IMR-90 (cell line): ENCODE data around the gene PCGF3. TPM values are rescaled to one million over a fixed set of nuclear protein-coding genes. Genes with fewer than 3 reads are reported as not detected.

ENCODE experiments used
- ATAC-seq: fragments of 200-7000 bp; cut with Tn5 transposase; 2 replicates; pipeline ENCODE4 v1.9.1; 2020; ENCODE audit warnings: low read depth, mild to moderate bottlenecking, moderate library complexity
- BruUV-seq: library from RNA; stranded (reverse); fragments of 400-500 nt; replicated peaks from 2 replicates; lab custom pipeline; 2021; lab: Mats Ljungman, UMichigan
- CTCF ChIA-PET: fragments of 300-600 bp; formaldehyde crosslinking; extraction: SDS; loops from one replicate; lab custom pipeline; 2021; ENCODE audit warnings: antibody characterized with exemption; lab: Yijun Ruan, JAX
- POLR2A ChIA-PET: fragments of 300-600 bp; sonication (Branson Sonifier 250); formaldehyde crosslinking; loops from one replicate; lab custom pipeline; 2022; ENCODE audit warnings: antibody characterized with exemption; ENCODE audit not compliant: unreplicated experiment; lab: Charles Lee
- DNase-seq: peaks from one replicate; pipeline ENCODE4 v3.0.0; 2013
- H2AFZ ChIP-seq: replicated peaks from 2 replicates; pipeline ENCODE3; 2013; ENCODE audit warnings: low read length, mild to moderate bottlenecking; ENCODE audit not compliant: poor library complexity
- H2AK5ac ChIP-seq: 2 replicates; pipeline ENCODE4 v1.6.1; 2013; ENCODE audit warnings: low read depth, low read length, inconsistent platforms
- H2AK9ac ChIP-seq: replicated peaks from 2 replicates; pipeline ENCODE3; 2013; ENCODE audit warnings: mild to moderate bottlenecking, low read depth, low read length, moderate library complexity; ENCODE audit not compliant: poor library complexity
- H2BK120ac ChIP-seq: 2 replicates; pipeline ENCODE4 v1.6.1; 2013; ENCODE audit warnings: low read depth, low read length, inconsistent platforms
- H2BK15ac ChIP-seq: 3 replicates; pipeline ENCODE4 v1.6.1; 2013; ENCODE audit warnings: low read depth, low read length, inconsistent platforms
- H2BK20ac ChIP-seq: 2 replicates; pipeline ENCODE4 v1.6.1; 2013; ENCODE audit warnings: low read depth, mild to moderate bottlenecking, inconsistent platforms, low read length, moderate library complexity
- H2BK5ac ChIP-seq: 2 replicates; pipeline ENCODE4 v1.6.1; 2013; ENCODE audit warnings: mild to moderate bottlenecking, low read depth, low read length, inconsistent platforms; ENCODE audit not compliant: poor library complexity, severe bottlenecking
- H3K14ac ChIP-seq: replicated peaks from 2 replicates; pipeline ENCODE4 v1.6.1; 2013; ENCODE audit warnings: low read depth, low read length, inconsistent platforms
- H3K18ac ChIP-seq: 2 replicates; pipeline ENCODE4 v1.6.1; 2013; ENCODE audit warnings: low read depth, low read length, control low read depth
- H3K23ac ChIP-seq: 2 replicates; pipeline ENCODE4 v1.6.1; 2013; ENCODE audit warnings: low read depth, low read length, inconsistent platforms
- H3K27ac ChIP-seq: 2 replicates; pipeline ENCODE4 v1.5.1; 2013; ENCODE audit warnings: mild to moderate bottlenecking, control low read depth, low read length; ENCODE audit not compliant: insufficient read depth
- H3K27me3 ChIP-seq: 2 replicates; pipeline ENCODE4 v1.6.1; 2013; ENCODE audit warnings: low read length; ENCODE audit not compliant: control insufficient read depth, insufficient read depth
- H3K36me3 ChIP-seq: 2 replicates; pipeline ENCODE4 v1.6.1; 2013; ENCODE audit warnings: low read length, mixed read lengths; ENCODE audit not compliant: control insufficient read depth, insufficient read depth
- H3K4ac ChIP-seq: 2 replicates; pipeline ENCODE4 v1.6.1; 2013; ENCODE audit warnings: low read depth, low read length, inconsistent platforms
- H3K4me1 ChIP-seq: 2 replicates; pipeline ENCODE4 v1.6.1; 2013; ENCODE audit warnings: low read length, mixed read lengths; ENCODE audit not compliant: control insufficient read depth, insufficient read depth
- H3K4me2 ChIP-seq: 2 replicates; pipeline ENCODE4 v1.6.1; 2013; ENCODE audit warnings: low read depth, mild to moderate bottlenecking, control low read depth, low read length, moderate library complexity
- H3K4me3 ChIP-seq: 2 replicates; pipeline ENCODE4 v1.5.1; 2013; ENCODE audit warnings: low read depth, mild to moderate bottlenecking, control low read depth, low read length, moderate library complexity; ENCODE audit not compliant: insufficient read depth
- H3K56ac ChIP-seq: 2 replicates; pipeline ENCODE4 v1.6.1; 2013; ENCODE audit warnings: low read length, inconsistent platforms; ENCODE audit not compliant: insufficient read depth; ENCODE audit errors: extremely low read depth
- H3K79me1 ChIP-seq, 2 experiments: 2 replicates each; pipeline ENCODE4 v1.6.1; 2013; ENCODE audit warnings: low read length in 2 of 2, inconsistent platforms in 1 of 2, low read depth in 1 of 2
- H3K9ac ChIP-seq: 2 replicates; pipeline ENCODE4 v1.6.1; 2013; ENCODE audit warnings: low read depth, low read length, control low read depth
- H3K9me1 ChIP-seq: 2 replicates; pipeline ENCODE4 v1.6.1; 2013; ENCODE audit warnings: low read length, inconsistent platforms; ENCODE audit not compliant: insufficient read depth
- H3K9me3 ChIP-seq: 2 replicates; pipeline ENCODE4 v1.6.1; 2013; ENCODE audit warnings: low read length; ENCODE audit not compliant: control insufficient read depth, insufficient read depth
- H4K20me1 ChIP-seq: 2 replicates; pipeline ENCODE4 v1.6.1; 2013; ENCODE audit warnings: low read length, inconsistent platforms; ENCODE audit not compliant: insufficient read depth
- H4K5ac ChIP-seq: 2 replicates; pipeline ENCODE4 v1.6.1; 2013; ENCODE audit warnings: mild to moderate bottlenecking, low read depth, low read length, control low read depth
- H4K8ac ChIP-seq, 2 experiments: 2 replicates each; pipeline ENCODE4 v1.6.1; 2013; ENCODE audit warnings: low read depth in 2 of 2, low read length in 2 of 2, control low read depth in 1 of 2, inconsistent platforms in 1 of 2
- H4K91ac ChIP-seq: 2 replicates; pipeline ENCODE4 v1.6.1; 2013; ENCODE audit warnings: low read depth, low read length, inconsistent platforms; ENCODE audit not compliant: insufficient read depth
- CEBPB ChIP-seq: IDR thresholded peaks from 2 replicates; pipeline ENCODE4 v1.6.1; 2012; ENCODE audit warnings: low read depth, low read length, improper control_type of control experiment
- FOS ChIP-seq: fragments of 150-350 bp; IDR thresholded peaks from 2 replicates; pipeline ENCODE4 v1.6.1; 2016; ENCODE audit warnings: low read depth, low read length
- NFE2L2 ChIP-seq: fragments of 150-350 bp; IDR thresholded peaks from 2 replicates; pipeline ENCODE4 v1.6.1; 2016; ENCODE audit warnings: low read depth, mild to moderate bottlenecking, low read length
- RAD21 ChIP-seq: IDR thresholded peaks from 2 replicates; pipeline ENCODE4 v1.6.1; 2012; ENCODE audit warnings: low read length, improper control_type of control experiment
- WGBS, 2 experiments: methylation state at CpG; one replicate each; pipeline versions ENCODE4 v1.1.5 to v1.1.7; 2013; ENCODE audit warnings: missing lambda C conversion rate in 2 of 2; ENCODE audit not compliant: insufficient read length in 1 of 2; ENCODE audit errors: extremely low coverage in 2 of 2; 5-methylcytosine and 5-hydroxymethylcytosine counted together
- dilution Hi-C: fragments of 300-500 bp; cut with HindIII; formaldehyde crosslinking; loops from one replicate; pipeline ENCODE4 v1.14.3; 2018; ENCODE audit warnings: low sequenced_read_pairs; ENCODE audit not compliant: unreplicated experiment
- in situ Hi-C: fragments of 300-500 bp; cut with MboI; formaldehyde crosslinking; loops from 3 replicates; pipeline ENCODE4 v1.14.3; 2019; ENCODE audit warnings: low sequenced_read_pairs, inconsistent platforms, mixed read lengths
- intact Hi-C: fragments of 100-400 bp; cut with micrococcal nuclease; formaldehyde crosslinking; loops from 2 replicates; pipeline ENCODE4 v1.10.0; 2022
- polyA plus RNA-seq, 3 experiments: library from polyadenylated mRNA; depleted of rRNA; stranded (reverse); fragments of >200 nt; gene quantifications; 2 replicates each; pipeline ENCODE4 v1.2.3, GENCODE V29; 2012; ENCODE audit warnings: low replicate concordance in 1 of 3
- total RNA-seq: library from RNA; depleted of rRNA; stranded (reverse); fragments of >200 nt; gene quantifications from 2 replicates; pipeline ENCODE4 v1.2.3, GENCODE V29; 2012
- TF ChIP-seq, protein P1 (sequence below): fragments of 150-350 bp; IDR thresholded peaks from 2 replicates; pipeline ENCODE4 v1.6.1; 2016; ENCODE audit warnings: low read depth, mild to moderate bottlenecking, low read length, moderate library complexity, borderline replicate concordance

Gene PCGF3
- total and polyA plus RNA-seq, 2 of the 4 experiments (the other 2 are of a cell fraction) = 40.0 to 55.3 TPM

DNA sequence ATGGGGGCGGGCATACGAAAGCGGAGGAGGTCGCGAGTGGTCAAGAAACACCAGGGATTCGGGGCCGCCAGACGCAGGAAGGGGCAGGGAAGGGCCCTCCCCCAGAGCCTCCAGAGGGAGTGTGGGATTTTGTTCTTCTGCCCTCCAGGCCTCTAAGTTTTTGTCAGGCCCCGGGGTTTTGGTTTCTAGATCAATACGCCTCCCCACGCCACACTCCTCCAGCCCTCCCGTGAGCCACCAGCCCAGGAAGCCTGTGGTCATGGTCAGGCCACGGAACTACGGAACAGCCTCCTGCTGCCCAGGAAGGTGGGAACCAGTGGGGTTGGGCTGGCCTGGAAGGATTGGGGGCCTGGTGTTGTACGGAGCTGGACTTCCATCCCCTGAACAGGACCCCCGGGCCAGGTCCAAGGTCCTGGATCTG lies 81.9 kb downstream of the PCGF3 start:
- Histone ChIP-seq H3K36me3 (no peaks in the 10 kb centered on the region), H3K9me1 (peaks cover under 1% of the 10 kb centered on the region; the same call in 1 of the 2 replicates), H2BK20ac (no peak overlapping the region), H3K14ac (no peak overlapping the region), H2BK5ac (no peak overlapping the region), H4K5ac (no peak overlapping the region), H2AK5ac (no peak overlapping the region), H4K20me1 (no peaks in the 10 kb centered on the region), H3K9me3 (no peaks in the 10 kb centered on the region), H3K27me3 (peaks cover 57% of the 10 kb centered on the region), H3K4ac (no peak overlapping the region), H3K4me3 (no peak overlapping the region), H3K27ac (no peak overlapping the region), H3K23ac (no peak overlapping the region), H2BK120ac (no peak overlapping the region), H4K91ac (no peak overlapping the region), H3K79me1 (no peaks in the 10 kb centered on the region), H3K9ac (no peak overlapping the region), H2AK9ac (no peak overlapping the region), H3K4me2 (no peak overlapping the region), H2BK15ac (no peak overlapping the region), H4K8ac (no peak overlapping the region), H3K18ac (no peak overlapping the region), H2AFZ (no peak overlapping the region), H3K4me1 (peaks cover under 1% of the 10 kb centered on the region; the same call in 1 of the 2 replicates), H3K56ac (no peak overlapping the region)
- no TSS peak for BruUV-seq
- no peak for TF ChIP-seq FOS
- TF ChIP-seq NFE2L2 = no peak
- TF ChIP-seq, protein P1, sequence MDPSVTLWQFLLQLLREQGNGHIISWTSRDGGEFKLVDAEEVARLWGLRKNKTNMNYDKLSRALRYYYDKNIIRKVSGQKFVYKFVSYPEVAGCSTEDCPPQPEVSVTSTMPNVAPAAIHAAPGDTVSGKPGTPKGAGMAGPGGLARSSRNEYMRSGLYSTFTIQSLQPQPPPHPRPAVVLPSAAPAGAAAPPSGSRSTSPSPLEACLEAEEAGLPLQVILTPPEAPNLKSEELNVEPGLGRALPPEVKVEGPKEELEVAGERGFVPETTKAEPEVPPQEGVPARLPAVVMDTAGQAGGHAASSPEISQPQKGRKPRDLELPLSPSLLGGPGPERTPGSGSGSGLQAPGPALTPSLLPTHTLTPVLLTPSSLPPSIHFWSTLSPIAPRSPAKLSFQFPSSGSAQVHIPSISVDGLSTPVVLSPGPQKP = no peak
- no peak for TF ChIP-seq RAD21
- TF ChIP-seq CEBPB = no peak
- dilution Hi-C loops (no loop called here), intact Hi-C loops (loop anchor here (10.0 kb wide), 1 partner anchor 147 kb away; the partner anchor contains the start of genes GAK and TMEM175), in situ Hi-C loops (no loop called here)
- 77% methylated on average over 8 of the region's 16 CpGs; no CpG with 5 or more reads in 1 of the 2 experiments for WGBS, 2 experiments
- ATAC-seq = no peak
- POLR2A ChIA-PET = no interaction called here
- CTCF ChIA-PET = no interaction called here
- no peak for DNase-seq
